H9 (cell line): Measurements from ENCODE around the gene LETM1. TPM values are rescaled to one million over a fixed set of nuclear protein-coding genes. Genes with fewer than 3 reads are reported as not detected.

ENCODE experiments used
- DNase-seq: peaks from one replicate; pipeline ENCODE4 v3.0.0-alpha.2; 2017
- H2AFZ ChIP-seq: one replicate; pipeline ENCODE4 v1.6.1; 2013; ENCODE audit warnings: mild to moderate bottlenecking, low read length, control low read depth, moderate library complexity
- H2AK5ac ChIP-seq: 2 replicates; pipeline ENCODE4 v1.6.1; 2013; ENCODE audit warnings: low read length, control low read depth, mixed read lengths; ENCODE audit not compliant: insufficient read length
- H2BK120ac ChIP-seq: one replicate; pipeline ENCODE4 v1.6.1; 2013; ENCODE audit warnings: low read depth, mild to moderate bottlenecking, low read length, control low read depth, inconsistent platforms; ENCODE audit not compliant: poor library complexity, severe bottlenecking
- H2BK12ac ChIP-seq: 2 replicates; pipeline ENCODE4 v1.6.1; 2013; ENCODE audit warnings: low read length, control low read depth, mixed read lengths, low read depth; ENCODE audit not compliant: insufficient read length
- H2BK15ac ChIP-seq: 2 replicates; pipeline ENCODE4 v1.6.1; 2013; ENCODE audit warnings: low read depth, low read length, control low read depth
- H2BK20ac ChIP-seq: one replicate; pipeline ENCODE4 v1.6.1; 2013; ENCODE audit warnings: low read depth, mild to moderate bottlenecking, low read length, control low read depth, inconsistent platforms; ENCODE audit not compliant: poor library complexity, severe bottlenecking
- H2BK5ac ChIP-seq: 2 replicates; pipeline ENCODE4 v1.6.1; 2013; ENCODE audit warnings: low read length, control low read depth, mixed read lengths; ENCODE audit not compliant: insufficient read length
- H3K14ac ChIP-seq: 2 replicates; pipeline ENCODE4 v1.6.1; 2013; ENCODE audit warnings: low read length, control low read depth; ENCODE audit not compliant: insufficient read depth
- H3K18ac ChIP-seq: 2 replicates; pipeline ENCODE4 v1.6.1; 2013; ENCODE audit warnings: low read depth, mild to moderate bottlenecking, mixed read lengths, low read length, control low read depth; ENCODE audit not compliant: insufficient read length
- H3K23ac ChIP-seq: 2 replicates; pipeline ENCODE4 v1.6.1; 2013; ENCODE audit warnings: low read length, control low read depth, mixed read lengths, low read depth; ENCODE audit not compliant: insufficient read length
- H3K23me2 ChIP-seq: 2 replicates; pipeline ENCODE4 v1.6.1; 2013; ENCODE audit warnings: low read depth, mild to moderate bottlenecking, mixed read lengths, low read length, control low read depth; ENCODE audit not compliant: insufficient read length, poor library complexity, severe bottlenecking
- H3K27ac ChIP-seq: 2 replicates; pipeline ENCODE4 v1.5.1; 2013; ENCODE audit warnings: low read length, control low read depth, mixed read lengths, low read depth; ENCODE audit not compliant: insufficient read length
- H3K27me3 ChIP-seq: 2 replicates; pipeline ENCODE4 v1.6.1; 2013; ENCODE audit warnings: low read length, control low read depth, inconsistent platforms; ENCODE audit not compliant: insufficient read depth
- H3K4ac ChIP-seq: 2 replicates; pipeline ENCODE4 v1.6.1; 2013; ENCODE audit warnings: low read depth, mild to moderate bottlenecking, control low read depth, inconsistent platforms, low read length, moderate library complexity
- H3K4me1 ChIP-seq: 2 replicates; pipeline ENCODE4 v1.6.1; 2013; ENCODE audit warnings: low read length, control low read depth, inconsistent platforms; ENCODE audit not compliant: insufficient read depth
- H3K4me2 ChIP-seq: 2 replicates; pipeline ENCODE4 v1.6.1; 2013; ENCODE audit warnings: low read length, control low read depth, mixed read lengths; ENCODE audit not compliant: insufficient read length, insufficient read depth
- H3K56ac ChIP-seq: 2 replicates; pipeline ENCODE4 v1.6.1; 2013; ENCODE audit warnings: low read depth, mild to moderate bottlenecking, mixed read lengths, low read length, control low read depth; ENCODE audit not compliant: insufficient read length
- H3K79me1 ChIP-seq: 2 replicates; pipeline ENCODE4 v1.6.1; 2013; ENCODE audit warnings: low read depth, mild to moderate bottlenecking, moderate library complexity, low read length, control low read depth, inconsistent platforms; ENCODE audit not compliant: insufficient read depth, poor library complexity, severe bottlenecking
- H3K79me2 ChIP-seq: 2 replicates; pipeline ENCODE4 v1.6.1; 2013; ENCODE audit warnings: low read length, control low read depth, inconsistent platforms; ENCODE audit not compliant: insufficient read depth
- H3K9ac ChIP-seq: 2 replicates; pipeline ENCODE4 v1.6.1; 2013; ENCODE audit warnings: low read length, control low read depth, mixed read lengths; ENCODE audit not compliant: insufficient read length; ENCODE audit errors: extremely low read depth
- H3K9me3 ChIP-seq: one replicate; pipeline ENCODE4 v1.6.1; 2013; ENCODE audit warnings: low read depth, low read length, inconsistent platforms; ENCODE audit not compliant: control insufficient read depth
- H3T11ph ChIP-seq: one replicate; pipeline ENCODE4 v1.6.1; 2013; ENCODE audit warnings: mild to moderate bottlenecking, low read length, control low read depth, inconsistent platforms
- H4K20me1 ChIP-seq: one replicate; pipeline ENCODE4 v1.6.1; 2013; ENCODE audit not compliant: control insufficient read depth, insufficient read length, insufficient read depth
- H4K5ac ChIP-seq: 2 replicates; pipeline ENCODE4 v1.6.1; 2013; ENCODE audit warnings: low read depth, mild to moderate bottlenecking, mixed read lengths, low read length, control low read depth; ENCODE audit not compliant: insufficient read length
- H4K8ac ChIP-seq: replicated peaks from 2 replicates; pipeline ENCODE4 v1.6.1; 2013; ENCODE audit warnings: low read length, control low read depth, mixed read lengths, low read depth; ENCODE audit not compliant: insufficient read length
- H4K91ac ChIP-seq: 2 replicates; pipeline ENCODE4 v1.6.1; 2013; ENCODE audit warnings: low read depth, mild to moderate bottlenecking, moderate library complexity, mixed read lengths, low read length, control low read depth; ENCODE audit not compliant: insufficient read length
- H3K27ac Mint-ChIP-seq, 3 experiments: 2 replicates in 2 of 3; 3 replicates in 1 of 3; pipeline ENCODE4 v1.8.0; 2020 to 2021; ENCODE audit warnings: mixed read lengths in 3 of 3, mild to moderate bottlenecking in 1 of 3, moderate library complexity in 1 of 3
- H3K27me3 Mint-ChIP-seq: 2 replicates; pipeline ENCODE4 v1.8.0; 2021; ENCODE audit warnings: low read depth, mild to moderate bottlenecking, moderate library complexity, mixed read lengths
- H3K36me3 Mint-ChIP-seq, 3 experiments: 2 replicates in 2 of 3; 3 replicates in 1 of 3; pipeline ENCODE4 v1.8.0; 2020 to 2021; ENCODE audit warnings: low read depth in 3 of 3, mixed read lengths in 3 of 3; ENCODE audit not compliant: insufficient read depth in 1 of 3
- H3K4me1 Mint-ChIP-seq, 2 experiments: 2 replicates each; pipeline ENCODE4 v1.8.0; 2020; ENCODE audit warnings: mixed read lengths in 2 of 2
- H3K4me3 Mint-ChIP-seq, 2 experiments: 2 replicates in 1 of 2; 3 replicates in 1 of 2; pipeline ENCODE4 v1.8.0; 2020 to 2021; ENCODE audit warnings: mild to moderate bottlenecking in 2 of 2, mixed read lengths in 2 of 2, moderate library complexity in 1 of 2
- H3K9me3 Mint-ChIP-seq, 2 experiments: 2 replicates in 1 of 2; 3 replicates in 1 of 2; pipeline ENCODE4 v1.8.0; 2020; ENCODE audit warnings: mild to moderate bottlenecking in 2 of 2, mixed read lengths in 2 of 2, moderate library complexity in 1 of 2
- WGBS: extraction: QIAGEN DNeasy Blood & Tissue Kit; methylation state at CpG from one replicate; pipeline ENCODE4 v1.1.7; 2013; ENCODE audit warnings: missing lambda C conversion rate, low lambda C conversion rate, mixed read lengths; ENCODE audit not compliant: insufficient read length; ENCODE audit errors: extremely low coverage; 5-methylcytosine and 5-hydroxymethylcytosine counted together
- total RNA-seq: library from RNA; stranded (reverse); gene quantifications from 2 replicates; pipeline ENCODE4 v1.2.1, GENCODE V29; 2021
- TF ChIP-seq, protein P1 (sequence below): fragments of 200-600 bp; sonication (generic); conservative IDR thresholded peaks from 3 replicates; pipeline ENCODE4 v1.8.0; 2021; ENCODE audit warnings: antibody characterized with exemption, mild to moderate bottlenecking

The LETM1 gene
- total RNA-seq, 1 experiment from 2014 or later = 43.4 TPM

DNA sequence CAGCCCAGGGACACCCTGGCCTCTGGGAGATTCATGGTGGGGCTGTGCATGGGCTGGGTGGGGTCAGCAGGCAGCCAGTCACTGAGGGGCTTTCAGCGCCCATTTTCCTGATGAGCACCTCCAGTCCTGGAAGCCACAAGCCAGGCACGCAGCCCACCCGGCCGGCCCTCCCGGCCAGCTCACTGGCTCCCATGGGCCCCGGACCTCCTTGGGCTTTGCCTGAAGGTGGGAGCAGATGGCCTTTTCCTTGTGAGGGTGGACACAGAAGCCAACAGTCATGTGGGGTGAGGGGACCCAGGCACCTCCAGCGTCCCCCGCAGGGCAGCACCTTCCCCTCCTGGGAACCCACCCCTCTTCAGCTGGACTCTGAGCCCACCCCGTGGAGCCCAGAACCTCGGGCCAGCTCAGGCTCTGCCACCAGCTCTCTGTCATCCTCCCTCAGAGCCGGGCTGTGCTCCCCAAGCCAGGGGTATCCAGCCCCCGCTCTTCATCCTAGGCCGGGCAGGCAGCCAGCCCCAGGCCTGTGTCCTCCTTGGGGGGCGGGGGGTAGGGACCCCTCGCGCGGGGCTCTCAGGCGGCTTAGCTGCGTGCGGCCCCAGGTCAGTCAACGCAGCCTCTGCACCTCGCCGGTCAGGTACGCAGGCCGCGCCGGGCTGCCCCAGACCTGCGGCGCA lies 63.7 kb downstream of the LETM1 start:
- H3K18ac ChIP-seq = no peak overlapping the region
- H3T11ph ChIP-seq = no peak overlapping the region
- H3K14ac ChIP-seq = no peak overlapping the region
- no peak overlapping the region for H2BK15ac ChIP-seq
- no peaks in the 10 kb centered on the region for H3K4me1 ChIP-seq
- peak overlapping the region; percentile 17 for H3K4me2 ChIP-seq
- H3K36me3 Mint-ChIP-seq = peaks cover 0 to 6% (median 5%) of the 10 kb centered on the region in 3 experiments; a peak in 1 of 7 replicates
- H4K20me1 ChIP-seq = no peaks in the 10 kb centered on the region
- H3K4ac ChIP-seq = no peak overlapping the region
- no peak overlapping the region for H3K27ac Mint-ChIP-seq
- no peak overlapping the region for H2BK5ac ChIP-seq
- H3K79me1 ChIP-seq = no peaks in the 10 kb centered on the region
- peaks cover 7% of the 10 kb centered on the region for H3K23me2 ChIP-seq
- H2BK120ac ChIP-seq = no peak overlapping the region
- no peak overlapping the region for H2AK5ac ChIP-seq
- DNase-seq = no peak
- H4K91ac ChIP-seq = no peak overlapping the region
- no peak overlapping the region for H2BK12ac ChIP-seq
- H3K9me3 Mint-ChIP-seq = no peaks in the 10 kb centered on the region
- no peak overlapping the region for H3K56ac ChIP-seq
- H3K4me3 Mint-ChIP-seq = peak overlapping the region; percentile 55 to 75
- H4K8ac ChIP-seq = no peak overlapping the region
- H4K5ac ChIP-seq = no peak overlapping the region
- TF ChIP-seq, protein P1, sequence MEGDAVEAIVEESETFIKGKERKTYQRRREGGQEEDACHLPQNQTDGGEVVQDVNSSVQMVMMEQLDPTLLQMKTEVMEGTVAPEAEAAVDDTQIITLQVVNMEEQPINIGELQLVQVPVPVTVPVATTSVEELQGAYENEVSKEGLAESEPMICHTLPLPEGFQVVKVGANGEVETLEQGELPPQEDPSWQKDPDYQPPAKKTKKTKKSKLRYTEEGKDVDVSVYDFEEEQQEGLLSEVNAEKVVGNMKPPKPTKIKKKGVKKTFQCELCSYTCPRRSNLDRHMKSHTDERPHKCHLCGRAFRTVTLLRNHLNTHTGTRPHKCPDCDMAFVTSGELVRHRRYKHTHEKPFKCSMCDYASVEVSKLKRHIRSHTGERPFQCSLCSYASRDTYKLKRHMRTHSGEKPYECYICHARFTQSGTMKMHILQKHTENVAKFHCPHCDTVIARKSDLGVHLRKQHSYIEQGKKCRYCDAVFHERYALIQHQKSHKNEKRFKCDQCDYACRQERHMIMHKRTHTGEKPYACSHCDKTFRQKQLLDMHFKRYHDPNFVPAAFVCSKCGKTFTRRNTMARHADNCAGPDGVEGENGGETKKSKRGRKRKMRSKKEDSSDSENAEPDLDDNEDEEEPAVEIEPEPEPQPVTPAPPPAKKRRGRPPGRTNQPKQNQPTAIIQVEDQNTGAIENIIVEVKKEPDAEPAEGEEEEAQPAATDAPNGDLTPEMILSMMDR = no peak
- peaks cover 13 to 30% of the 10 kb centered on the region in 2 experiments for H3K4me1 Mint-ChIP-seq
- no peak overlapping the region for H2AFZ ChIP-seq
- H3K27me3 ChIP-seq = peaks cover 2% of the 10 kb centered on the region; the same call in 1 of the 2 replicates
- no peaks in the 10 kb centered on the region for H3K9me3 ChIP-seq
- no CpG with 5 or more reads among the region's 29 CpGs for WGBS
- no peak overlapping the region for H3K9ac ChIP-seq
- no peak overlapping the region for H2BK20ac ChIP-seq
- H3K27ac ChIP-seq = no peak overlapping the region
- H3K79me2 ChIP-seq = no peaks in the 10 kb centered on the region
- H3K27me3 Mint-ChIP-seq = peaks cover 38% of the 10 kb centered on the region
- no peak overlapping the region for H3K23ac ChIP-seq
